MM.1S (cell line): ENCODE data around the gene HSPB3.

Experiments
- DNase-seq: peaks from one replicate; pipeline ENCODE4 v3.0.0-alpha.2; 2015
- H2AFZ ChIP-seq: fragments of 300-600 bp; sonication (generic); 2 replicates; pipeline ENCODE4 v1.6.0; 2016; ENCODE audit warnings: antibody characterized with exemption, low read length
- H3F3A ChIP-seq: fragments of 300-600 bp; sonication (generic); 2 replicates; pipeline ENCODE4 v1.6.1; 2016; ENCODE audit warnings: mild to moderate bottlenecking, antibody characterized with exemption, low read length, moderate library complexity, mixed read lengths; ENCODE audit not compliant: insufficient read depth
- H3K27ac ChIP-seq: fragments of 300-600 bp; sonication (generic); 2 replicates; pipeline ENCODE4 v1.5.1; 2016; ENCODE audit warnings: mild to moderate bottlenecking, low read length
- H3K27me3 ChIP-seq: fragments of 300-600 bp; sonication (generic); replicated peaks from 2 replicates; pipeline ENCODE4 v1.6.0; 2016; ENCODE audit warnings: low read length; ENCODE audit not compliant: insufficient read depth
- H3K36me3 ChIP-seq: fragments of 300-600 bp; sonication (generic); replicated peaks from 2 replicates; pipeline ENCODE4 v1.6.1; 2016; ENCODE audit warnings: mild to moderate bottlenecking, low read length, mixed read lengths; ENCODE audit not compliant: insufficient read depth
- H3K4me1 ChIP-seq: fragments of 300-600 bp; sonication (generic); 2 replicates; pipeline ENCODE4 v1.6.1; 2016; ENCODE audit warnings: low read length, mixed read lengths
- H3K4me2 ChIP-seq: fragments of 300-600 bp; sonication (generic); 2 replicates; pipeline ENCODE4 v1.6.0; 2016; ENCODE audit warnings: low read depth, low read length
- H3K4me3 ChIP-seq: fragments of 300-600 bp; sonication (generic); 2 replicates; pipeline ENCODE4 v1.5.1; 2016; ENCODE audit warnings: low read length, mixed read lengths
- H3K79me2 ChIP-seq: fragments of 300-600 bp; sonication (generic); 2 replicates; pipeline ENCODE4 v1.6.1; 2016; ENCODE audit warnings: mixed run types, low read length, mixed read lengths
- H3K9ac ChIP-seq: fragments of 300-600 bp; sonication (generic); 2 replicates; pipeline ENCODE4 v1.6.1; 2016; ENCODE audit warnings: low read length, mixed read lengths
- H3K9me2 ChIP-seq: fragments of 300-600 bp; sonication (generic); replicated peaks from 2 replicates; pipeline ENCODE4 v1.6.1; 2016; ENCODE audit warnings: mild to moderate bottlenecking, low read length, mixed read lengths; ENCODE audit not compliant: insufficient read depth
- H3K9me3 ChIP-seq: fragments of 300-600 bp; sonication (generic); replicated peaks from 2 replicates; pipeline ENCODE4 v1.6.1; 2016; ENCODE audit warnings: mild to moderate bottlenecking, low read length, mixed read lengths; ENCODE audit not compliant: insufficient read depth
- H4K20me1 ChIP-seq: fragments of 300-600 bp; sonication (generic); 2 replicates; pipeline ENCODE4 v1.6.1; 2016; ENCODE audit warnings: mild to moderate bottlenecking, low read length, moderate library complexity, mixed read lengths; ENCODE audit not compliant: insufficient read depth
- CTCF ChIP-seq: fragments of 300-600 bp; sonication (generic); IDR thresholded peaks from 2 replicates; pipeline ENCODE4 v1.5.1; 2016; ENCODE audit warnings: antibody characterized with exemption, low read length, mixed read lengths
- EZH2 ChIP-seq: fragments of 300-600 bp; sonication (generic); optimal IDR thresholded peaks from 2 replicates; pipeline ENCODE3; 2017; ENCODE audit warnings: low read depth, mild to moderate bottlenecking, antibody characterized with exemption, low read length, mixed read lengths
- EZH2phosphoT487 ChIP-seq: fragments of 300-600 bp; sonication (generic); IDR thresholded peaks from 2 replicates; pipeline ENCODE4 v1.6.1; 2018; ENCODE audit warnings: antibody characterized with exemption, low read length

HSPB3 gene

GRCh38 chr5:54449923-54450322, 5.6 kb upstream of the HSPB3 start:
- H3K9me2 ChIP-seq, result no peaks in the 10 kb centered on the region
- no peaks in the 10 kb centered on the region for H3F3A ChIP-seq
- H3K4me3 ChIP-seq, result no peak overlapping the region
- no peaks in the 10 kb centered on the region for H4K20me1 ChIP-seq
- no peak for DNase-seq
- no peak overlapping the region for H3K9ac ChIP-seq
- no peak overlapping the region for H2AFZ ChIP-seq
- H3K27me3 ChIP-seq, result no peaks in the 10 kb centered on the region
- H3K36me3 ChIP-seq, result no peaks in the 10 kb centered on the region
- no peak overlapping the region for H3K27ac ChIP-seq
- no peaks in the 10 kb centered on the region for H3K4me1 ChIP-seq
- H3K4me2 ChIP-seq, result no peak overlapping the region
- H3K9me3 ChIP-seq, result no peaks in the 10 kb centered on the region
- TF ChIP-seq EZH2 (no peak), EZH2phosphoT487 (no peak)
- H3K79me2 ChIP-seq, result no peaks in the 10 kb centered on the region

- no peak overlapping the region for H2AFZ ChIP-seq
- H3F3A ChIP-seq, result no peaks in the 10 kb centered on the region
- H3K4me2 ChIP-seq, result no peak overlapping the region
- no peak overlapping the region for H3K9ac ChIP-seq
- no peak for TF ChIP-seq CTCF
- no peak for TF ChIP-seq EZH2phosphoT487
- TF ChIP-seq EZH2, result no peak
- H3K36me3 ChIP-seq, result no peaks in the 10 kb centered on the region
- no peaks in the 10 kb centered on the region for H4K20me1 ChIP-seq
- H3K27me3 ChIP-seq, result no peaks in the 10 kb centered on the region
- no peaks in the 10 kb centered on the region for H3K9me3 ChIP-seq
- no peaks in the 10 kb centered on the region for H3K9me2 ChIP-seq
- no peaks in the 10 kb centered on the region for H3K79me2 ChIP-seq
- no peak for DNase-seq
- no peaks in the 10 kb centered on the region for H3K4me1 ChIP-seq
- no peak overlapping the region for H3K27ac ChIP-seq
- no peak overlapping the region for H3K4me3 ChIP-seq
These were observed 5.0 kb upstream of the HSPB3 start for GRCh38 chr5:54450542-54450941.

GRCh38 chr5:54453046-54453445, 2.5 kb upstream of the HSPB3 start:
- no peak overlapping the region for H3K4me3 ChIP-seq
- H3K4me1 ChIP-seq, result no peaks in the 10 kb centered on the region
- H3K9me3 ChIP-seq, result no peaks in the 10 kb centered on the region
- H3F3A ChIP-seq, result no peaks in the 10 kb centered on the region
- no peak overlapping the region for H3K9ac ChIP-seq
- H3K27me3 ChIP-seq, result no peaks in the 10 kb centered on the region
- DNase-seq, result no peak
- no peak overlapping the region for H2AFZ ChIP-seq
- no peaks in the 10 kb centered on the region for H3K36me3 ChIP-seq
- no peak overlapping the region for H3K4me2 ChIP-seq
- H3K27ac ChIP-seq, result no peak overlapping the region
- TF ChIP-seq EZH2 (no peak), EZH2phosphoT487 (no peak), CTCF (no peak)
- H3K9me2 ChIP-seq, result no peaks in the 10 kb centered on the region
- no peaks in the 10 kb centered on the region for H4K20me1 ChIP-seq
- H3K79me2 ChIP-seq, result no peaks in the 10 kb centered on the region

GRCh38 chr5:54454602-54455001, 897 bp upstream of the HSPB3 start:
- TF ChIP-seq EZH2phosphoT487 (no peak), CTCF (no peak), EZH2 (no peak)
- H3K27ac ChIP-seq, result no peak overlapping the region

More at GRCh38 chr5:54454602-54455001, 897 bp upstream of the HSPB3 start:
- no peak overlapping the region for H2AFZ ChIP-seq
- no peaks in the 10 kb centered on the region for H3K79me2 ChIP-seq
- no peak overlapping the region for H3K9ac ChIP-seq
- no peaks in the 10 kb centered on the region for H3K27me3 ChIP-seq
- DNase-seq, result no peak
- no peaks in the 10 kb centered on the region for H3K9me2 ChIP-seq
- no peaks in the 10 kb centered on the region for H3K9me3 ChIP-seq
- no peaks in the 10 kb centered on the region for H3K4me1 ChIP-seq
- no peaks in the 10 kb centered on the region for H3K36me3 ChIP-seq
- no peak overlapping the region for H3K4me3 ChIP-seq
- H4K20me1 ChIP-seq, result no peaks in the 10 kb centered on the region
- no peaks in the 10 kb centered on the region for H3F3A ChIP-seq
- no peak overlapping the region for H3K4me2 ChIP-seq
